Smooth muscle cell (in vitro differentiated cells): ENCODE results near the gene GPR62. TPM values are rescaled to one million over a fixed set of nuclear protein-coding genes. Genes with fewer than 3 reads are reported as not detected.

Experiments used
- DNase-seq: peaks from one replicate; lab custom pipeline; 2025; ENCODE audit not compliant: unreplicated experiment; lab: John Stamatoyannopoulos, UW
- H2AFZ ChIP-seq: fragments of 200-600 bp; sonication (generic); 2 replicates; pipeline ENCODE4 v1.6.0; 2016; ENCODE audit warnings: antibody characterized with exemption, low read depth, mild to moderate bottlenecking
- H3F3A ChIP-seq: fragments of 200-600 bp; sonication (generic); 2 replicates; pipeline ENCODE4 v1.6.0; 2017; ENCODE audit warnings: antibody characterized with exemption, low read depth
- H3K27ac ChIP-seq: fragments of 200-600 bp; sonication (generic); 2 replicates; pipeline ENCODE4 v1.5.1; 2016; ENCODE audit warnings: low read depth, mild to moderate bottlenecking
- H3K27me3 ChIP-seq: fragments of 200-600 bp; sonication (generic); 2 replicates; pipeline ENCODE4 v1.6.1; 2016; ENCODE audit warnings: low read depth, mild to moderate bottlenecking
- H3K36me3 ChIP-seq: fragments of 200-600 bp; sonication (generic); 2 replicates; pipeline ENCODE4 v1.5.1; 2016; ENCODE audit warnings: low read depth
- H3K4me1 ChIP-seq: fragments of 200-600 bp; sonication (generic); 2 replicates; pipeline ENCODE4 v1.5.1; 2016; ENCODE audit warnings: low read depth
- H3K4me2 ChIP-seq: fragments of 200-600 bp; sonication (generic); 2 replicates; pipeline ENCODE4 v1.6.0; 2016; ENCODE audit warnings: mild to moderate bottlenecking
- H3K4me3 ChIP-seq: fragments of 200-600 bp; sonication (generic); 2 replicates; pipeline ENCODE4 v1.5.1; 2016; ENCODE audit warnings: mild to moderate bottlenecking
- H3K79me2 ChIP-seq: fragments of 200-600 bp; sonication (generic); 2 replicates; pipeline ENCODE4 v1.6.0; 2016; ENCODE audit warnings: low read depth, mild to moderate bottlenecking
- H3K9ac ChIP-seq: fragments of 200-600 bp; sonication (generic); 2 replicates; pipeline ENCODE4 v1.6.0; 2016; ENCODE audit warnings: low read depth
- H3K9me3 ChIP-seq: fragments of 200-600 bp; sonication (generic); replicated peaks from 2 replicates; pipeline ENCODE4 v1.5.1; 2016; ENCODE audit warnings: low read depth
- H4K20me1 ChIP-seq: fragments of 200-600 bp; sonication (generic); 2 replicates; pipeline ENCODE4 v1.6.0; 2016; ENCODE audit warnings: low read depth
- CTCF ChIP-seq: fragments of 200-600 bp; sonication (generic); IDR thresholded peaks from 2 replicates; pipeline ENCODE4 v1.5.1; 2017; ENCODE audit warnings: borderline replicate concordance, mild to moderate bottlenecking, antibody characterized with exemption; ENCODE audit not compliant: insufficient read depth, poor library complexity, severe bottlenecking
- WGBS: methylation state at CpG from one replicate; pipeline ENCODE4 v1.1.7; 2016; ENCODE audit warnings: low lambda C conversion rate; 5-methylcytosine and 5-hydroxymethylcytosine counted together
- polyA plus RNA-seq: library from polyadenylated mRNA; unstranded; fragments of >200 nt; fragmentation: Nextera tagmentation; extraction: Ambion mirVana; gene quantifications from 2 replicates; pipeline ENCODE4 v1.2.1, GENCODE V29; 2016
- total RNA-seq: library from RNA; depleted of rRNA; stranded (reverse); fragments of >200 nt; gene quantifications from 2 replicates; pipeline ENCODE4 v1.2.3, GENCODE V29; 2014

Gene GPR62
- total and polyA plus RNA-seq, 2 experiments from 2014 or later = 0.09 to 0.18 TPM

- H3F3A ChIP-seq = no peaks in the 10 kb centered on the region
- no peak overlapping the region for H2AFZ ChIP-seq
- no peaks in the 10 kb centered on the region for H3K27me3 ChIP-seq
- WGBS = 94% methylated on average over 12 of the region's 13 CpGs
- no peaks in the 10 kb centered on the region for H3K79me2 ChIP-seq
- no peak overlapping the region for H3K9ac ChIP-seq
- no peaks in the 10 kb centered on the region for H3K4me1 ChIP-seq
- H4K20me1 ChIP-seq = no peaks in the 10 kb centered on the region
- no peak overlapping the region for H3K27ac ChIP-seq
- H3K4me3 ChIP-seq = no peak overlapping the region
- DNase-seq = no peak
- H3K4me2 ChIP-seq = no peak overlapping the region
- no peaks in the 10 kb centered on the region for H3K9me3 ChIP-seq
- TF ChIP-seq CTCF = no peak
- H3K36me3 ChIP-seq = no peaks in the 10 kb centered on the region
These were observed 21.6 kb upstream of the GPR62 start for GRCh38 chr3:51933471-51934138.

- DNase-seq = no peak
- Histone ChIP-seq H3K4me3 (no peak overlapping the region), H3K79me2 (peaks cover 2% of the 10 kb centered on the region), H3K4me2 (no peak overlapping the region), H3K27me3 (no peaks in the 10 kb centered on the region), H2AFZ (no peak overlapping the region), H3K27ac (no peak overlapping the region), H3F3A (no peaks in the 10 kb centered on the region), H3K4me1 (no peaks in the 10 kb centered on the region), H3K9me3 (no peaks in the 10 kb centered on the region), H4K20me1 (no peaks in the 10 kb centered on the region), H3K9ac (no peak overlapping the region), H3K36me3 (no peaks in the 10 kb centered on the region)
- WGBS = 93% methylated on average over 11 of the region's 11 CpGs
- no peak for TF ChIP-seq CTCF
These were observed 20.9 kb upstream of the GPR62 start for GRCh38 chr3:51934139-51934850.

- no peaks in the 10 kb centered on the region for H3K36me3 ChIP-seq
- no peaks in the 10 kb centered on the region for H3F3A ChIP-seq
- no peaks in the 10 kb centered on the region for H4K20me1 ChIP-seq
- no peak overlapping the region for H3K9ac ChIP-seq
- peaks cover 12% of the 10 kb centered on the region for H3K79me2 ChIP-seq
- H3K4me1 ChIP-seq = no peaks in the 10 kb centered on the region
- DNase-seq = no peak
- 97% methylated on average over 27 of the region's 28 CpGs for WGBS
- H3K4me3 ChIP-seq = no peak overlapping the region
- no peaks in the 10 kb centered on the region for H3K9me3 ChIP-seq
- no peak overlapping the region for H2AFZ ChIP-seq
- H3K27ac ChIP-seq = no peak overlapping the region
- H3K4me2 ChIP-seq = no peak overlapping the region
- TF ChIP-seq CTCF = no peak
- H3K27me3 ChIP-seq = no peaks in the 10 kb centered on the region
These were observed 19.9 kb upstream of the GPR62 start for GRCh38 chr3:51934991-51935885.
